ENCODE results near the gene CDC42BPA. TPM values are rescaled to one million over a fixed set of nuclear protein-coding genes. Genes with fewer than 3 reads are reported as not detected.

CDC42BPA gene
- total RNA-seq, 2 experiments from 2014 or later = 1.8 to 2.1 TPM

Other genes starting within 250 kb of the CDC42BPA start
- 1 to 10 TPM; 6.7 to 7.4 TPM for gene ZNF678, start 245.1 kb upstream of the CDC42BPA start, total RNA-seq

All from activated CD8-positive, alpha-beta T cell treated with anti-CD3 and anti-CD28 coated beads for 36 hours (primary cell).